ENCODE measurements around the gene REP15.
"Not testable (repeated sequence)": the region's sequence is repeated elsewhere in the genome, so short reads cannot be mapped to it uniquely, and the experiment has no call there.

The REP15 gene

DNA sequence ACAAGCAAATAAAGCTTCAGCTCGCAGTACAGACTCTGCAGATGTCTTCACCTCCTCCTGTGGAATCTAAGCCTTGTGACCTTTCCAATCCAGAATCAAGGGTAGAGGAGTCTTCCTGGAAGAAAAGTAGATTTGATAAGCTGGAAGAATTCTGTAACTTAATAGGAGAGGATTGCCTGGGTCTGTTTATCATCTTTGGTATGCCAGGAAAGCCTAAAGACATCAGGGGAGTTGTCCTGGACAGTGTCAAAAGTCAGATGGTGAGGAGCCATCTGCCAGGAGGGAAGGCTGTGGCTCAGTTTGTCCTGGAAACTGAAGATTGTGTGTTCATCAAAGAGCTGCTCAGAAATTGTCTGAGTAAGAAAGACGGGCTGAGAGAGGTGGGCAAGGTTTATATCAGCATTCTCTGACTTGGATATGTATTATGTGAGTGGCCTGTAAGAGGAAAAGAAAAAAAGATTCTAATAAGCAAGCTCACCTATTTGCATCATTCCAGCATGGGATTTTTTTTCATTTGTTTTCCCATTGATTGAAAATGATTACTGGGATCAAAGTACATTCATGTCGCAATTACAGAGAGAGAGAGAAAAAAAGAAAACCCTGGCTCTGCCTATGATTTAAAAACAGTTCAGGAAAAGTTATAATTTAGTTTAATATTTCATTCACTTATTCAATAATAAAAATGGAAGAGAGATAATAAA lies 767 bp downstream of the REP15 start:
- DNase-seq (ENCODE audit: low read depth in 1 of 2, low spot score in 1 of 2): no peak

DNA sequence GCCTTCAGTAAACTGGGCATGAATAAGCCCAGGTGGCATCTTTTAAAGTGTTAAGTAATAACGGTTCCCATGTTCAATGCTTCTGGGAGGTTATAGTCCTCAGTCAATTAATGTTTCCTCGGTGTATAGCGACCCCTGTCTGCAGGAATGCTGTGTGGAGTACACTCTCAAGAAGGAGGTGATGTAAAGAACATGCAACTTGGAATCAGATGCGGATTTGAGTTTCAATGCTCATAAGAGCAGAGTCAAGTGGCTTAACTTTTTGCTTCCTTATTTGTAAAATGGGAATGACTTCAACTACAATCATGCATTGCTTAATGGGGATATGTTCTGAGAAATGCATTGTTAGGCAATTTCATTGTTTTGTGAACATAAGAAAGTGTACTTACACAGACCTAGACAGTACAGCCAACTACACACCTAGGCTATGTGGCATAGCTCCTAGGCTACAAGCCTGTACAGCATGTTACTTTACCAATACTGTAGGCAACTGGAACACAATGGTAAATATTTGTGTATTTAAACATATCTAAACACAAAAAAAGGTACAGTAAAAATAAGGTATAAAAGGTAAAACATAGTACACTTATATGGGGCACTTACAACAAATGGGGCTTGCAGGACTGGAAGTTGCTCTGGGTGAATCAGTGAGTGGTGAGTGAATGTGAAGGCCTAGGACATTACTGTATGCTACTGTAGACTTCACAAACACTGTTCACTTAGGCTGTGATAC lies 7.6 kb downstream of the REP15 start:
- peak; percentile 23 to 36 for DNase-seq (ENCODE audit: low read depth in 1 of 2, low spot score in 1 of 2)

DNA sequence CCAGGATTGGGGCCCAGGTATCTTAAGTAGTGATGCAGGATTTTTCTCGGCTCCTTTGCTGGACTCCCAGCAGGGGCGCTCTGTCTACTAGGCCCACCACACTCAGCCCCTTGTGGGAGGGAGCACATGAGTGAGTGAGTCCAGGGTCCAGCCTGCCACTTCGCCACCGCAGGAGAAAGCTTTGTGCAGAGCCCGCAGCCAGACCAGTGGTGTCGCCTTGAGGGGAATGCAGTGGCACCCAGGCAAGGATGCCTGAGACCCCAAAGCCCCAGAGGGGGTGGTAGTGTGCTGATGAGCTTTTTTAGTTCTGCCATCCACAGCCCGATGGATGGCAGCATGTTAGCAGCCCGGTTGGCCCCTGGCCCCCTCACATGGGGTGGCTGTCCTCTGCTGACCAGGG lies 9.0 kb downstream of the REP15 start:
- no peak for DNase-seq (ENCODE audit: low read depth in 1 of 2, low spot score in 1 of 2)

DNA sequence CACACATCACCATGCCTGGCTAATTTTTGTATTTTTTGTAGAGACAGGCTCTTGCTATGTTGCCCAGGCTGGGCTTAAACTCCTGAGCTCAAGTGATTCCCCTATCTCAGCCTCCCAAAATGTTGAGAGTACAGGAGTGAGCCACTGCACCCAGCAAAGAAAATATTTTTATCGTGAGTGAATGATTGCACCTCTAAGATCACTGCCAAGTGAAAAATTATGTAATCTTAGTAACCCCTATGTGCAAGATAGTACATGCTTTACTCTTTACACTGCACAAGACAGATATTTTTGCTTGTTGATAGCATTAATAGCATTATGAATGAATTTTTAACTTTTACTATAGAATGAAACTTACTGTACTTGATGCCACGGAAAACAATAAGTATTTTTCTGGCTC lies 11.0 kb downstream of the REP15 start:
- DNase-seq (ENCODE audit: low read depth in 1 of 2, low spot score in 1 of 2): no peak

DNA sequence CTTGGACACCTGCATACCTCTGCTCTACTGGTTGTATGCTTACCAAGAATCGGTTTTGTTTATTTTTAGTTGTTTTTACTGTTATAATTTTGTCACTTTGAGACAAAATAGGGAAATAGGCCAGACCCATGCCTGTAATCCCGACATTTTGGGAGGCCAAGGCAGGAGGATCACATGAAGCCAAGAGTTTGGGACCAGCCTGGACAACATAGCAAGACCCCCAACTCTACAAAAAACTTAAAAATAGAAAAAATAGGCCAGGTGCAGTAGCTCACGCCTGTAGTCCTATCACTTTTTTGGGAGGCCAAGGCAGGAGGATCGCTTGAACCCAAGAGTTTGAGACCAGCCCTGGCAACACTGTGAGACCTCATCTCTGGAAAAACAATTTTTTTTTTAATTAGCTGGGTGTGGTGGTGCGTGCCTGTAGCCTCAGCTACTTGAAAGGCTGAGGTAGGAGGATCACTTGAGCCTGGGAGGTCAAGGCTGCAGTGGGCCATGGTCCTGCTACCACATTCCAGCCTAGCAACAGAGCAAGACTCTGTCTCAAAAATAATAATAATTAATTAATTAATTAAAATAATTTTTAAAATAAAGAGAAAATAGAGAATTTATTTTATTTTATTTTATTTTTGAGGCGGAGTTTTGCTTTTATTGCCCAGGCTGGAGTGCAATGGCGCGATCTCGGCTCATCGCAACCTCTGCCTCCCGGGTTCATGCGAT lies 13.1 kb downstream of the REP15 start:
- DNase-seq (ENCODE audit: low read depth in 1 of 2, low spot score in 1 of 2): no peak

DNA sequence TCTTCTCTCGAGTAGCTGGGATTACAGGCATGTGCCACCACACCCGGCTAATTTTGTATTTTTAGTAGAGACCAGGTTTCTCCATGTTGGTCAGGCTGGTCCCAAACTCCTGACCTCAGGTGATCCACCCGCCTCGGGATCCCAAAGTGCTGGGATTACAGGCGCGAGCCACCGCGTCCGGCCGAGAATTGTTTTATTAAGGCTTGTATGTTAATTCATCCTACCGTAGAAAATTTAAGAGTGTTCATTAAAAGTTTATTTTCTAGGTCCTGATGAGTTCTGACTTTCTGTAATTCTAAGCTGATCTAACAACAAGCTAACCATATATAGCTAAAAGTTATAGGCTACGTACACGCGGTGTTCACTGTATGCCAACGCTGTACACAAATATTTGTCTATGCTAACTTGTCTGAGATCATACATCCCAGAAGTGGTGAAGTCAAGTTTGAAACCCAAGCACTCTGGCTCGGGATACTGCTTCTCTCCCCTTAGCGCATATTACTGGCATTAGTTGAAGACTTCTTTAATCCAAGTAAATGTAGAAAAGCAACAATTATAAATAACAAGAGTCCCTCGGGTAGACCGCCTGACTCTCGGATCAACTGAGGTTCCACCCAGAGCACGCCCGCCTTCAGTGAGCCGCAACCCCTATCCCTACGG lies 13.8 kb downstream of the REP15 start:
- DNase-seq (ENCODE audit: low read depth in 1 of 2, low spot score in 1 of 2): no peak

DNA sequence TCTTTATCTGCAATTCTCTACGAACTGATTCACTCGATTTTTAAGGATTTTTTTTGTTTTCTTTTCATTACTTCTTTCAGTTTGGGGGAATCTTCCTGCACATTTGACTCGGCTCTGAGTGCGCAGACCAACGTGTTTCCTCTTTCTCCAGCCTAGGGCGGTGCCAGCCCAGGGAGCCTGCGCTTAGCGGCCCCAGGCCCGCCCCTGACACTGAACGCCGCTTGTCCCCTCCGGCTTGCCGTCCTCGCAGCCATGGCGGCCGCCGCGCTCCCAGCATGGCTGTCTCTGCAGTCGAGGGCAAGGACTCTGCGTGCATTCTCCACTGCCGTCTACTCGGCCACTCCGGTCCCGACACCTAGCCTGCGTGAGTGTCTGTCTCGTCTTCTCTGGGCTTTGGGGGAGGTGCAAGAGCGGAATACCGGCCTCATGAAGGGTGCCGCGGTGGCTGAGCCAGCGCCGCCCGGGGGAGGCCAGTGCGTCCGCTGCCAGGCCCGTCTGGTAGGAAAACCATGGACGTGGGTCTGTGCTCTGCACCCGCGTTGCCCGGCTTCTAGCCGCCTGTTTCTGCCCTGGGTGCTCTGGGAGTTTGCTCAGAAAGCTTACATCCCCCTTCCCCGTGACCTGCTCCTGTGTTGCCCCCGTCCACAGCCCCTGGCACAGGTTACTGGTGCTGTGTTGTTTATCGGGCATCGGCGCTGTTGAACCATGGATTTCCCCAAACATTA lies 14.5 kb downstream of the REP15 start, which contains the start of gene MRPS35:
Gene MRPS35, plus strand, starts transcription at position 241 of the 725 bp plus-strand sequence. Its CDS starts 12 bp downstream, at position 253.
- peak; percentile 81 for DNase-seq (ENCODE audit: low read depth in 1 of 2, low spot score in 1 of 2)

DNA sequence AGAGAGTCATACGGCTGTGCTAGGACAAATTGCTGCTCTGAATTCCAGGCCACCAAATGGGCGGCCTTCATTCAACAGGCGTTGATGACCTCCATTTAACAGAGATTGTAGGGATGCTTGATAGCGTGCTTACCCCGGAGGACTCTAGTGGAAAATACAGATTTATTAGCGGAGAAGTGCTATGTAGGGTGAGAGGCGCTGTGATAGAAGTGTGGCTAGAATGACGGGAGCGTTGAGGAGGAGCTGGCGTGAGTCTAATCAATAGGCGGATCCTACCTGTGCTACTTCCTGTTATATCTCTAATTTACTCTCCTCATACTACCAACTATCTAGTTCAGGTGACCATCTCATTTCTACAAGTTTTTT lies 15.1 kb downstream of the REP15 start:
- DNase-seq (ENCODE audit: low read depth in 1 of 2, low spot score in 1 of 2): no peak

DNA sequence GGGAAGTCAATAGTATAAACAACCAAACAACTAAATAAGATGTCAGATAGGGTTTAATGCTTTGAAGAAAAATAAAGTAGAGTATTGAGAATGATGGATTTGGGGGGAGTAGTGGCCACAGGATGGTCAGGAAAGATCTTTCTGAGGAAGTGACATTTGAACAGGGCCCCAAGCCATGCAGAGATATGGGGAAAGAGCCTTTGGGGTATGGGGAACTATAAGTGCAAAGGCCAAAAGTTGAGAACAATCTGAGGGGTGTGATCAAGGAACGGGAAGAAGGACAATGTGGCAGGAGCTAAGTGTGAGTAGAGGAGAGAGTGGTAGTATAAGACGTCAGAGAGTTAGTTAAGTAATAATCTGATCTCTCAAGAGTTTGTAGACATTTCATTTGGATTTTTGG lies 15.7 kb downstream of the REP15 start:
- DNase-seq (ENCODE audit: low read depth in 1 of 2, low spot score in 1 of 2): no peak

DNA sequence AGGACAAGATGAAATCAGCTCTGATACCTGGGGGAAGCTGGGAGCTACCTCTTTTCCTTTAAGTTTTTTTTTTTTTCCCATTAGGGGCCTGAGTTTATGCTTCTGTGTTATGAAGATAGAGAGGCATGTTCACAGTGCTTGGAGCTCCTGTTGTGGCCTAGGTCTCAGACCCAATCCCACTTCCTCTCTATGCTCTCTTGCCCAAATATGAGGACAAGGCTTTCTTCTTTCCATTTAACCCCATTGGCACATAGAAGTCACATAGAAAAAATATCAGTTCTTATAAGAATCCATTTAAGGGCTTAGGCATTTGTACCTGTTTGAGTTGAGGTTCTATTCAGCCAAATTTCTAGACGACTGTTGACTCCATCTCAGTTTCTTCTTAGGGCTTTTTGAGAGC lies 27.0 kb downstream of the REP15 start:
- DNase-seq (ENCODE audit: low read depth in 1 of 2, low spot score in 1 of 2): no peak

DNA sequence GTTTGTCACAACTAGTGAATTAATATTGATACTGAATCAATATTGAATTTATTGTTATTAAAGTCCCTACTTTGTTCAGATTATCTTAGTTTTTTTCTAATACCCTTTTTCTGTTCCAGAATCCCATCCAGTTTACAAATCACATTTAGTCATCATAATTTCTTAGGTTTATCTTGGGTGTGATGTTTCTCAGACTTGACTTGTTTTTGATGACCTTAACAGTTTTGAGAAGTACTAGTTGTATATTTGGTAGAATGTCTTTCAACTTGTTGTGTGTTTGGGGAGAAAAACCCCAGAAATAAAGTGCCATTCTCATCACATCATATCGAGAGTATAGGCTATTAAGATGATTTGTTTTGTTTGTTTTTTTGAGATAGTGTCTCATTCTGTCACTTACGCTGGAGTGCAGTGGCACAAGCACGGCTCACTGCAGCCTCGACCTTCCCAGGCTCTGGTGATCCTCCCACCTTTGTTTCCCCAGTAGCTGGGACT lies 33.9 kb downstream of the REP15 start:
- no peak for DNase-seq (ENCODE audit: low read depth in 1 of 2, low spot score in 1 of 2)

DNA sequence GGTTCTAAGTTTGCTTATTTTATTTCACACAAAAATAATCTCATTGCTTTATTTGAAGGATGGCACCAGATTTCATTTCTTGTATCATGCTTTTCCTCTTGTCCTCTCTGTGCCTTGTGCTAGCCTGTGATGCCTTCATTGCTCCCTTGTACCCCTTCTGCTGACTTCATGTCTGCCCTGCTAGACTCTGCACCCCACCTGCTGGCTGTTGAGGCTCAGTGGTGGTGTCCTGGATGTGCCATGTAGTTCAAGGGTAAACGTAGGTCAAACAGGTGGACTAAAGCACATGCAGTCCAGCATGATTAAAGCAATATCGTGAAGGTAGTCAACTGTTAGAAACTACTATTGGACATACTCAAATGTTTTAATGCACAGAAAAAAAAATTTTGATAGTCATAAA lies 36.0 kb downstream of the REP15 start:
- DNase-seq (ENCODE audit: low read depth in 1 of 2, low spot score in 1 of 2): no peak

DNA sequence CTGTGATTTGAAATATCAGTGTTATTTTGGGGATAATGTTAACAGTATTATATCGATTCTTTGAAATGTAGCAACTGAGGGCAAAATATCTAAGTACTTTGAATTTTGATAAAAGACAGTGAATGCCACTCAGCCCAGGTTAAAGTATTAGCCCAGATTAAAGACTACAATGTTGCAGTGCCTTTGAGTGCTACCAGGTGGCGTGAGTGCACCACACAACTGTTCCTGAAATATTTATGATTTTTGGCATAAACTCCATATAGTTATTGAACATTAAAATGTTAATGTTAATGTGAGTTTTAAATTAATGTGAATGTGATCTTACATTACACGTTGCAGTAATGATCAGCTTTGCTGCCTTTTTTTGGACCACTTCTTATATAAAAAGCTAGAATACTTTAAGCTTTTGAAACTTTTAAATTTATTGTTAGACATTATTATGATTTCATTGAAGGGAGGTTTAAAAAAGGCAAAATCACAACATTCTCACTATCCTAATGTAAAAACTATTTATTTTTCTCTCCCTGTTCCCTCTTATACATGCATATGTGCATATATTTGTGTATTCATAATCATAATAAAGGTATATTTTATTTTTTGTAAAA lies 36.9 kb downstream of the REP15 start:
- no peak for DNase-seq (ENCODE audit: low read depth in 1 of 2, low spot score in 1 of 2)

DNA sequence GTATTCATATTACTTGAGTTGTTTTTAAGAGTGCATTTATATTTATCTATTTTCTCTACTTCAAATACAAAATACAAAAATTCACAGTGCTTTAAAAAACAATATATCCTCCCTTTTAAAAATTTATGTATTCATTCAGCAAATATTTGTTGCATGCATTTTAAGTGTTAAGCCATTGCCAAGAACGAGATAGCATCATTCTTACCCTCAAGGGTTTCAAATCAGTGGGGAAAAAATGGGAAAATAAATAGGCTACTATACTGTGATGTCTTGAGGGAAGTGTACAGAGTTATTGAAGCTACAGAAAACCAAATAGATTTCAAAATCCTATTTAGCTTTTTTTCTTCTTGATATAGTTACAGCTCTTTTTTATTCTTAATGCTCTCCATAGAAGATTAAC lies 37.5 kb downstream of the REP15 start:
- DNase-seq (ENCODE audit: low read depth in 1 of 2, low spot score in 1 of 2): no peak

DNA sequence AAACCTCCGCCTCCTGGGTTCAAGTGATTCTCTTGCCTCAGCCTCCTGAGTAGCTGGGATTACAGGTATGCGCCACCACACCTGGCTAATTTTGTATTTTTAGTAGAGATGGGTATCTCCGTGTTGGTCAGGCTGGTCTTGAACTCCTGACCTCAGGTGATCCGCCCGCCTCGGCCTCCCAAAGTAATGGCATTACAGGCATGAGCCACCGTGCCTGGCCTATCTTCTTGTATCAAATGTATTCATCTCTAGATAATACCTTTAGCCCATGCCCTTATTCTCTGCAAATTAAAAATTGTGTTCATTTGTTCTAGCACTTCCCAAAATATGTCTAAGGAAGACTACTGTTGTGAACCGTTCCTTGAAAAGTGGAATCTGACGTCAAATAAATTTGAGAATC lies 38.1 kb downstream of the REP15 start:
- not testable (repeated sequence) for DNase-seq (ENCODE audit: low read depth in 1 of 2, low spot score in 1 of 2)

DNA sequence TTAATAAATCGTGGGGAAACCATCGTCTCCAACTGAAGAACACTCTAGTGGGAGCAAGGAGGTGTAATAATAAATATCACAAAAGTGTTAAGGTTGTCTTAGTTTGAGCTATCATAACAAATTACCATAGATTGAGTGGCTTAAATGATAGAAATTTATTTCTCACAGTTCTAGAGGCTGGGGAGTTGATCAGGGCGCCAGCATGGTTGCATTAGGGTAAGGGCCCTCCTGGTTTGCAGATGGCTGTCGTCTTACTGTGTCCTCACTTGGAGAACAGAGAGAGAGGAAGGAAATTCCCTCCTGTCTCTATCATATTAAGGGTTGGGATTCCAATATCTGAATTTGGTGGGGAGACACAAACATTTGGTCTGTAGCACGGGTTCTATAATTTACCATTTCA lies 47.4 kb downstream of the REP15 start:
- DNase-seq (ENCODE audit: low read depth in 1 of 2, low spot score in 1 of 2): no peak

DNA sequence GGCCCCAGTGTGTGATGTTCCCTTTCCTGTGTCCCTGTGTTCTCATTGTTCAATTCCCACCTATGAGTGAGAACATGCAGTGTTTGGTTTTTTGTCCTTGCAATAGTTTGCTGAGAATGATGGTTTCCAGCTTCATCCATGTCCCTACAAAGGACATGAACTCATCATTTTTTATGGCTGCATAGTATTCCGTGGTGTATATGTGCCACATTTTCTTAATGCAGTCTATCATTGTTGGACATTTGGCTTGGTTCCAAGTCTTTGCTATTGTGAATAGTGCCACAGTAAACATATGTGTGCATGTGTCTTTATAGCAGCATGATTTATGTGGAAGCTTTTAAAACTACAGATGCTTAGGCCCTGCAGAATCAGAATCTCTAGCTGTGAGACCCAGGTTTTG lies 49.5 kb downstream of the REP15 start:
- not testable (repeated sequence) for DNase-seq (ENCODE audit: low read depth in 1 of 2, low spot score in 1 of 2)
